Smooth muscle cell (in vitro differentiated cells): ENCODE data around the gene KDM6A. TPM values are rescaled to one million over a fixed set of nuclear protein-coding genes. Genes with fewer than 3 reads are reported as not detected.

Experiments used
- DNase-seq: peaks from one replicate; lab custom pipeline; 2025; ENCODE audit not compliant: unreplicated experiment; lab: John Stamatoyannopoulos, UW
- H2AFZ ChIP-seq: fragments of 200-600 bp; sonication (generic); 2 replicates; pipeline ENCODE4 v1.6.0; 2016; ENCODE audit warnings: antibody characterized with exemption, low read depth, mild to moderate bottlenecking
- H3F3A ChIP-seq: fragments of 200-600 bp; sonication (generic); 2 replicates; pipeline ENCODE4 v1.6.0; 2017; ENCODE audit warnings: antibody characterized with exemption, low read depth
- H3K27ac ChIP-seq: fragments of 200-600 bp; sonication (generic); 2 replicates; pipeline ENCODE4 v1.5.1; 2016; ENCODE audit warnings: low read depth, mild to moderate bottlenecking
- H3K27me3 ChIP-seq: fragments of 200-600 bp; sonication (generic); 2 replicates; pipeline ENCODE4 v1.6.1; 2016; ENCODE audit warnings: low read depth, mild to moderate bottlenecking
- H3K36me3 ChIP-seq: fragments of 200-600 bp; sonication (generic); 2 replicates; pipeline ENCODE4 v1.5.1; 2016; ENCODE audit warnings: low read depth
- H3K4me1 ChIP-seq: fragments of 200-600 bp; sonication (generic); 2 replicates; pipeline ENCODE4 v1.5.1; 2016; ENCODE audit warnings: low read depth
- H3K4me2 ChIP-seq: fragments of 200-600 bp; sonication (generic); 2 replicates; pipeline ENCODE4 v1.6.0; 2016; ENCODE audit warnings: mild to moderate bottlenecking
- H3K4me3 ChIP-seq: fragments of 200-600 bp; sonication (generic); 2 replicates; pipeline ENCODE4 v1.5.1; 2016; ENCODE audit warnings: mild to moderate bottlenecking
- H3K79me2 ChIP-seq: fragments of 200-600 bp; sonication (generic); 2 replicates; pipeline ENCODE4 v1.6.0; 2016; ENCODE audit warnings: low read depth, mild to moderate bottlenecking
- H3K9ac ChIP-seq: fragments of 200-600 bp; sonication (generic); 2 replicates; pipeline ENCODE4 v1.6.0; 2016; ENCODE audit warnings: low read depth
- H3K9me3 ChIP-seq: fragments of 200-600 bp; sonication (generic); replicated peaks from 2 replicates; pipeline ENCODE4 v1.5.1; 2016; ENCODE audit warnings: low read depth
- H4K20me1 ChIP-seq: fragments of 200-600 bp; sonication (generic); 2 replicates; pipeline ENCODE4 v1.6.0; 2016; ENCODE audit warnings: low read depth
- CTCF ChIP-seq: fragments of 200-600 bp; sonication (generic); IDR thresholded peaks from 2 replicates; pipeline ENCODE4 v1.5.1; 2017; ENCODE audit warnings: borderline replicate concordance, mild to moderate bottlenecking, antibody characterized with exemption; ENCODE audit not compliant: insufficient read depth, poor library complexity, severe bottlenecking
- WGBS: methylation state at CpG from one replicate; pipeline ENCODE4 v1.1.7; 2016; ENCODE audit warnings: low lambda C conversion rate; 5-methylcytosine and 5-hydroxymethylcytosine counted together
- polyA plus RNA-seq: library from polyadenylated mRNA; unstranded; fragments of >200 nt; fragmentation: Nextera tagmentation; extraction: Ambion mirVana; gene quantifications from 2 replicates; pipeline ENCODE4 v1.2.1, GENCODE V29; 2016
- total RNA-seq: library from RNA; depleted of rRNA; stranded (reverse); fragments of >200 nt; gene quantifications from 2 replicates; pipeline ENCODE4 v1.2.3, GENCODE V29; 2014

KDM6A gene
- total and polyA plus RNA-seq, 2 experiments from 2014 or later = 9.6 to 28.1 TPM

GRCh38 chrX:44943007-44943406 lies 70.0 kb downstream of the KDM6A start:
- Histone ChIP-seq H3K4me3 (no peak overlapping the region), H3F3A (no peaks in the 10 kb centered on the region), H3K79me2 (peaks cover 97% of the 10 kb centered on the region), H3K4me1 (no peaks in the 10 kb centered on the region), H4K20me1 (peaks cover 28% of the 10 kb centered on the region), H3K27me3 (no peaks in the 10 kb centered on the region), H3K27ac (no peak overlapping the region), H3K9me3 (no peaks in the 10 kb centered on the region), H3K4me2 (no peak overlapping the region), H2AFZ (no peak overlapping the region), H3K36me3 (no peaks in the 10 kb centered on the region), H3K9ac (no peak overlapping the region)
- DNase-seq = no peak
- no peak for TF ChIP-seq CTCF
- WGBS = 72% methylated on average over 3 of the region's 3 CpGs

GRCh38 chrX:44944894-44945293 lies 71.9 kb downstream of the KDM6A start:
- Histone ChIP-seq H3F3A (no peaks in the 10 kb centered on the region), H3K9me3 (no peaks in the 10 kb centered on the region), H2AFZ (no peak overlapping the region), H4K20me1 (peaks cover 20% of the 10 kb centered on the region), H3K27me3 (no peaks in the 10 kb centered on the region), H3K79me2 (peaks cover 99% of the 10 kb centered on the region), H3K4me2 (no peak overlapping the region), H3K4me3 (no peak overlapping the region), H3K9ac (no peak overlapping the region), H3K27ac (no peak overlapping the region), H3K36me3 (no peaks in the 10 kb centered on the region), H3K4me1 (peaks cover 9% of the 10 kb centered on the region)
- DNase-seq = no peak
- TF ChIP-seq CTCF = no peak
- WGBS = 65% methylated on average over 1 of the region's 1 CpG

GRCh38 chrX:44945736-44946135 lies 72.7 kb downstream of the KDM6A start:
- DNase-seq = no peak
- Histone ChIP-seq H3K27me3 (no peaks in the 10 kb centered on the region), H3F3A (no peaks in the 10 kb centered on the region), H3K9ac (no peak overlapping the region), H3K4me1 (peaks cover 9% of the 10 kb centered on the region), H3K9me3 (no peaks in the 10 kb centered on the region), H4K20me1 (peaks cover 16% of the 10 kb centered on the region), H3K4me2 (no peak overlapping the region), H3K79me2 (peaks cover 99% of the 10 kb centered on the region), H3K27ac (no peak overlapping the region), H3K4me3 (no peak overlapping the region), H2AFZ (no peak overlapping the region), H3K36me3 (no peaks in the 10 kb centered on the region)
- TF ChIP-seq CTCF = no peak
- WGBS = 81% methylated on average over 4 of the region's 4 CpGs

- 90% methylated on average over 4 of the region's 4 CpGs for WGBS
- Histone ChIP-seq H3K27ac (no peak overlapping the region), H3K4me3 (no peak overlapping the region), H3K9ac (no peak overlapping the region), H3K27me3 (no peaks in the 10 kb centered on the region), H3F3A (no peaks in the 10 kb centered on the region), H3K79me2 (peaks cover 99% of the 10 kb centered on the region), H3K4me1 (peaks cover 14% of the 10 kb centered on the region), H3K36me3 (no peaks in the 10 kb centered on the region), H2AFZ (no peak overlapping the region), H3K4me2 (no peak overlapping the region), H3K9me3 (no peaks in the 10 kb centered on the region), H4K20me1 (peaks cover 23% of the 10 kb centered on the region)
- TF ChIP-seq CTCF = no peak
- no peak for DNase-seq
Measured at GRCh38 chrX:44946771-44947170, 73.8 kb downstream of the KDM6A start.
